Measurements from ENCODE around the gene TFR2.
"Not testable (repeated sequence)": the region's sequence is repeated elsewhere in the genome, so short reads cannot be mapped to it uniquely, and the experiment has no call there.

The TFR2 gene

DNA sequence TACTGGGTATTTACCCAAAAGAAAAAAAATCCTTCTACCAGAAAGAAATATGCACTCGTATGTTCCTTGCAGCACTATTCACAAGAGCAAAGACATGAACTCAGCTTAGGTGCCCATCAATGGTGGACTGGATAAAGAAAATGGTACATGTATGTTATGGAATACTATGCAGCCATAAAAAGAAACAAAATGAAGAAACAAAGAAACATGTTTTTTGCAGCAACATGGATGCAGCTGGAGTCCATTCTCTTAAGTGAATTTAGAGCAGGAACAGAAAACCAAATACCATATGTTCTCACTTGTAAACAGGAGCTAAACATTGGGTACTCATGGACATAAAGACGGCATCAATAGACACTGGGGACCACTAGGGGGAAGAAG, 26.7 kb upstream of the TFR2 start:
- no peak for DNase-seq (ENCODE audit: insufficient read length)
- TF ChIP-seq POLR2AphosphoS5 (IDR thresholded peaks at IDR 0.05; ENCODE audit: low read depth, low read length) (no peak), POLR2A (IDR thresholded peaks at IDR 0.05; ENCODE audit: low read depth, low read length) (no peak), TAF1 (IDR thresholded peaks at IDR 0.05; ENCODE audit: borderline replicate concordance, low read depth, low read length) (no peak)
- no peak for FAIRE-seq

DNA sequence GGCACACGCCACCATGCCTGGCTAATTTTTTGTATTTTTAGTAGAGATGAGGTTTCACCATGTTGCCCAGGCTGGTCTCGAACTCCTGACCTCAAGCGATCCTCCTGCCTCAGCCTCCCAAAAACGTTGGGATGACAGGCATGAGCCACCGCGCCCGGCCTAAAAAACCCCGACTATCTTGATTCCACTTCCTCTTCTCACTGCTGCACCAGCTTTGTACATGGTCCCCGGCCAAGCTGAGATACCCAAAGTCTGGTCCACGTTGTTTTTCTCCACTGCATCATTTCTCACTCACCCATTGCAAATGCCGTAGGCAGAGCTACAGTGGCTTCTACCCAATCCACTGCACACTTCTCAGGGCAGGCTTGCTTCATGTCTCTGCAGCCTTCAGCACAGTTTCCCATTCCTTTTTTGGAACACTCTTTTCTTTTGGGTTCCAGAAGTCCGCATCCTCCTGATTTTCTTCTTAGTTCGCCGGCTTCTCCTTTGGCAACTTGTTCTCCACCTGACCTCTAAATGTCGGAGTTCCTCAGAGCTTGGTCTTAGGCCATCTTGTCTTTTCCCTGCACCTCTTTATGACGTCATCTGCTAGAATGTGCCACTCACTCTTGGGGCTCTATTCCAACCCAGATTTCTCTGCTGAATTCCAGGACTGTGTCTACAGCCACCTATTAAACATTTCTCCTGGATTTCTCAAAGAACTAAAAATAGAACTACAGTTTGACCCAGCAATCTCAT, 26.1 kb upstream of the TFR2 start:
- DNase-seq (ENCODE audit: insufficient read length) (no peak), FAIRE-seq (no peak)
- no peak for TF ChIP-seq POLR2A (IDR thresholded peaks at IDR 0.05; ENCODE audit: low read depth, low read length)
- TF ChIP-seq POLR2AphosphoS5 (IDR thresholded peaks at IDR 0.05; ENCODE audit: low read depth, low read length): no peak

DNA sequence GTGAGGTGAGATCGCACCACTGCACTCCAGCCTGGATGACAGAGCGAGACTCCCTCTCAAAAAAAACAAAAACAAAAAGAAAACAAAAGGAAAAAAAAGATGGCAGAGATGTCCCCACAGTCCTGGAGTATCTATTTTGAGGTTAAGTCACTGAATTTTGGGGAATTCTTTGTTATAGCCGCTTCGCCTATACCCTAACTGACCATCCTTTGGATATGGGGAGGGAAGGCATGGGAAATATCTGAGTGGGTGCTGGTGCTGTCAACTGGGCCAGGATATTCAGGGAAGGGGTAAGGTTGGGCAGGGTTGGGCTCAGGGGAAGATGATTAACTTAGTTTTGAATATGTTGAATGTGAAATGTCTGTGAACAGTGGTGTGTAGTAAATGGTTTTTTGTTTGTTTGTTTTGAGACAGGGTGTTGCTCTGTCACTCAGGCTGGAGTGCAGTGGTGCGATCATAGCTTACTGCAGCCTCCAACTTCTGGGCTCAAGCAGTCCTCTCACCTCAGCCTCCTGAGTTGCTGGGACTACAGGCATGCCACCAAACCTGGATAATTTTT, 23.9 kb upstream of the TFR2 start:
- TF ChIP-seq POLR2A (IDR thresholded peaks at IDR 0.05; ENCODE audit: low read depth, low read length): no peak
- no peak for TF ChIP-seq TAF1 (IDR thresholded peaks at IDR 0.05; ENCODE audit: borderline replicate concordance, low read depth, low read length)
- no peak for TF ChIP-seq POLR2AphosphoS5 (IDR thresholded peaks at IDR 0.05; ENCODE audit: low read depth, low read length)
- FAIRE-seq: no peak
- DNase-seq (ENCODE audit: insufficient read length): no peak

DNA sequence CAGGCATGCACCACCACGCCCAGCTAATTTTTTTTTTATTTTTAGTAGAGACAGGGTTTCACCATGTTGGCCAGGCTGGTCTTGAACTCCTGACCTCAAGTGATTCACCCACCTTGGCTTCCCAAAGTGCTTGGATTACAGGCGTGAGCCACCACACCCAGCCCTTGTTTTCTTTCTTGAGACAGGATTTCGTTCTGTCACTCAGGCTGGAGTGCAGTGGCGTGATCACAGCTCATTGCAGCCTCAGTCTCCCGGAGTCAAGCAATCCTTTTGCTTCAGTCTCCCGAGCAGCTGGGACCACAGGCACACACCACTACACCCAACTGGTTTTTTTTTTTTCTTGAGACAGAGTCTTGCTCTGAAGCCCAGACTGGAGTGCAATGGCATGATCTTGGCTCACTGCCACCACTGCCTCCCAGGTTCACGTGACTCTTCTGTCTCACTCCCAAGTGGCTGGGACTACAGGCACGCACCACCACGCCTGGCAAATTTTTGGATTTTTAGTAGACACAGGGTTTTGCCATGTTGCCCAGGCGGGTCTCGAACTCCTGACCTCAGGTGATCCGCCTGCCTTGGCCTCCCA, 20.9 kb upstream of the TFR2 start:
- FAIRE-seq: not testable (repeated sequence)

DNA sequence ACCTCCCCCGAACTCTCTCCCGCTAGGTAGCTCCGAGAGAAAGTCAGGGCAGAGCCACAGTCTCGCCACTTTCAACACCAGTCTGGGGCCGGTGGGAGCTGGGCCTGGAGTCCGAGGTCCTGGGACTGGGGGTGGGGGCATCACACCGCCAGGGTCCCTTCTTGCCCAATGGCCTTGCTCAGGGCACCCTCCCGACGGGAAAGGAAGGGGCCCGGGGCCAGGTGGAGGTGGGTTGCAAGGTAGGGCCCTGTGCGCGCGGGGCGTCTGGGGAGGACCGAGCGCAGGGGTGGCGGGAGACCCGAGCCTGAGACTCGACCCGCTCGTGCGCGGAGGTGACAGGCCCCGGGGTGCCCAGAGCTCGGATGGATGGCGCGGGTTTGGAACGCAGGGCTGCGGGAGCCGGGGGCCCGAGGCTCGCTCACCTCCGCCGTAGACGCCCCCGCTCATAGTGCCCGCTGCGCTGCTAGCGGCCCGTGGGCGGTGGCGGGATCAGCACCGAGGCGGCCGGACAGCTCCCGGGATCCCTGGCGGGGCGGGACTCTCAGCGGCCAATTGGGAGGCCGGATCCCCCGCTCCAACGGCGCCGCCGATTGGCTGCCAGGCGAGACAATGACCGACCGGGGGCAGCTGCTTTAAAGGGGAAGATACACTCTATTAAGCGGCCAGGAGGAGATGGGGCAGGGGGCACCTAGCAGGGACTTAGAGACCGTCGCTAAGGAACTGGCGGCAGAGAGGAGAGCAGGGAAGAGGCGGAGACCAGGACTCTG, 14.7 kb upstream of the TFR2 start, which contains the start of gene ACTL6B:
Gene ACTL6B, minus strand, starts transcription at position 541 of the 767 bp plus-strand sequence. Its CDS starts 94 bp downstream, at position 447.
- DNase-seq (ENCODE audit: insufficient read length): no peak
- FAIRE-seq: no peak
- TF ChIP-seq POLR2AphosphoS5 (IDR thresholded peaks at IDR 0.05; ENCODE audit: low read depth, low read length) (no peak), TAF1 (IDR thresholded peaks at IDR 0.05; ENCODE audit: borderline replicate concordance, low read depth, low read length) (no peak), POLR2A (IDR thresholded peaks at IDR 0.05; ENCODE audit: low read depth, low read length) (no peak)

More for the DNA sequence above, 20.9 kb upstream of the TFR2 start:
- DNase-seq (ENCODE audit: insufficient read length): not testable (repeated sequence)

DNA sequence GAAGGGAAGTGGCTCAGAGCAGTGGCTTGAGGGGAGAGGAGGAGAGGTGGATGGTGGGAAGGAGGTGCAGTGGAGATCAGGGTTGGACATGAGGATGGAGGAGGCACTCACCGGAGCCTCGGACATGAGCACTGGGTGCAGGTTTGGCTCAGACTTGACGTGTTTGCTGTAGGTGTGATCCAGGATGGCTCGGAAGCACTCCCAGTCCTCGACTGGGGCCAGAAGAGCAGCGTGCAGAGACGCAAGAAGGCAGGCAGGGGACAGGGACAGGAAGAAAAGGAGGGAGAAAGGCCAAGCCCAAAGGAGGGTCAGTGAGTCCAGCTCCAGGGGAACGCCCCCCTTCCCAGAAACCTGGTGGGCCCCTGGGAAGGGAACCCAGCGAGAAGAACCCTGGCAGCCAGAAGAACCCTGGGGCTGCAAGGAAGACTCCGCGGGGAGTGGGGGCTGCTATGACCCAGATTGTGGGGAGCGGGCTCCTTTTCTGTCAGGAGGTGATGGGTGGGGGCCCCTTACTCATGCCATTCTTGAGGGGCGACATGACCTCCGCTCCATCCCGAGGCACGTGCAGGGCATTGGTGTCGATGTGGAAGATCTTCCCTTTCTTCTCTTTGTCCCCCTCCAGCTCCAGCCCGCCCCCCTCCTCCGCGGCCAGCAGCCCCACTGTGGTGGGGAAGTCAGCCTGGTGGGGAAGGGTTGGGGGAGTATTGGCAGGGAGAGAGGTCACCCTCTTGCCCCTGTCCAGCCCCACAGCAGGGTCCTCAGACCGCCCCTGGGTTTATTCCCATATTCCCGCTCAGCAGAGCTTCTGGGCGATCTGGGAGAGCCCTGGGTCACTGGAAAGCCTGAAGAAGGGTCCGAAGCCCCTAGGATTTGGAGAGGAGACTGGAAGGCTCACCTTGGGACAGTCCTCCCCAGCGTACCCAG, 13.8 kb upstream of the TFR2 start:
- no peak for DNase-seq (ENCODE audit: insufficient read length)

DNA sequence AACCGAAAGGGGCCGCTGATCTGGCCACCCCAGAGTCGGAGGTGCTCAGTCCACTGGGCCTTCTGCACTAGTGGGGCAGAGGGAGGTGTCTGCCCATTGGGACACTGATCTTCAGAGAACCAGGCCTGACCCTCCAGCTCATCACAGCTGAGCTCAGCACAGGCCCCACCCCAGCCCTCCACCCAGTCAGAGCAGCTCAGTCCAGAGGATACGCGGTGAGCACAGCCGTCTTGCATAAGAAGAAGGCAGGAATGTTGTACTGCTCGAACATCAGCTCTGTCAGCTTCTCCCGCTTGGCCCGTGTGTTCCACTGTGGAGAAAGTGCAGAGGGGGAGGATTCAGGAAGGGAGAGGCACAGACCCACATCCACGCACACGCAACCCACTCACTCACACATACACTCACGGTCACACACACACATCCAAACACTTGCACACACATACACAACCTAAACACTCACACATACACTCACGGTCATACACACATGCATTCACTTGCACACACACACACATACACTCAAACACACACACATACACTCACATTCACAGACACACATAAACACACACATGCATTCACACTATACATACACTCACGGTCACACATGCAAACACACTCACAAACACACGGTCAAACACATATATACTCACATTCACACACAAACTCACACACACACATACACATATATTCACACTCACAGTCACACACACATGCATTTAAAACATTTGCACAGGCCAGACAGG, 8.6 kb upstream of the TFR2 start:
- TF ChIP-seq POLR2AphosphoS5 (IDR thresholded peaks at IDR 0.05; ENCODE audit: low read depth, low read length) (no peak), TAF1 (IDR thresholded peaks at IDR 0.05; ENCODE audit: borderline replicate concordance, low read depth, low read length) (no peak), POLR2A (IDR thresholded peaks at IDR 0.05; ENCODE audit: low read depth, low read length) (no peak)
- no peak for DNase-seq (ENCODE audit: insufficient read length)
- no peak for FAIRE-seq

More for the DNA sequence above, 13.8 kb upstream of the TFR2 start:
- TF ChIP-seq POLR2AphosphoS5 (IDR thresholded peaks at IDR 0.05; ENCODE audit: low read depth, low read length): no peak
- no peak for TF ChIP-seq POLR2A (IDR thresholded peaks at IDR 0.05; ENCODE audit: low read depth, low read length)
- no peak for TF ChIP-seq TAF1 (IDR thresholded peaks at IDR 0.05; ENCODE audit: borderline replicate concordance, low read depth, low read length)
- FAIRE-seq: no peak

DNA sequence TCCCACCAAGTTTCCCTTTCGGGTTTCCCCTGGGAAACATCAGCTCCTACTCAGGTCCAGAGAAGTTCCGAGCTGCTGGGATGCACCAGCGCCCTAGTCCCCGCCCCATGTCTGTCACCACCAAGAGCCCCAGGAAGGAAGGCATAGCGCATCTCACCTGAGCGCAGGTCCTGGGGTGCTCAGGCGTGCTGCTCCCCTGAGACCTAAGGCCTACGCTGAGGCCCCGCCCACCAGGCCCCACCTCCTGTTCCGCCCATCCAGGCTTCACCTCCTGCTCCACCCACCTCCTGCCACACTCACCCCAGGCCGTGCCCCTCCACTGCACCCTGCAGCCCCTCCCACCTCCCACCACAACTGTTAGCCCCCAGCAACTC, 1.2 kb upstream of the TFR2 start:
- peak; percentile 73 for FAIRE-seq
- DNase-seq (ENCODE audit: insufficient read length): peak; percentile 86
- no peak for TF ChIP-seq TAF1 (IDR thresholded peaks at IDR 0.05; ENCODE audit: borderline replicate concordance, low read depth, low read length)
- no peak for TF ChIP-seq POLR2AphosphoS5 (IDR thresholded peaks at IDR 0.05; ENCODE audit: low read depth, low read length)
- TF ChIP-seq POLR2A (IDR thresholded peaks at IDR 0.05; ENCODE audit: low read depth, low read length): no peak

DNA sequence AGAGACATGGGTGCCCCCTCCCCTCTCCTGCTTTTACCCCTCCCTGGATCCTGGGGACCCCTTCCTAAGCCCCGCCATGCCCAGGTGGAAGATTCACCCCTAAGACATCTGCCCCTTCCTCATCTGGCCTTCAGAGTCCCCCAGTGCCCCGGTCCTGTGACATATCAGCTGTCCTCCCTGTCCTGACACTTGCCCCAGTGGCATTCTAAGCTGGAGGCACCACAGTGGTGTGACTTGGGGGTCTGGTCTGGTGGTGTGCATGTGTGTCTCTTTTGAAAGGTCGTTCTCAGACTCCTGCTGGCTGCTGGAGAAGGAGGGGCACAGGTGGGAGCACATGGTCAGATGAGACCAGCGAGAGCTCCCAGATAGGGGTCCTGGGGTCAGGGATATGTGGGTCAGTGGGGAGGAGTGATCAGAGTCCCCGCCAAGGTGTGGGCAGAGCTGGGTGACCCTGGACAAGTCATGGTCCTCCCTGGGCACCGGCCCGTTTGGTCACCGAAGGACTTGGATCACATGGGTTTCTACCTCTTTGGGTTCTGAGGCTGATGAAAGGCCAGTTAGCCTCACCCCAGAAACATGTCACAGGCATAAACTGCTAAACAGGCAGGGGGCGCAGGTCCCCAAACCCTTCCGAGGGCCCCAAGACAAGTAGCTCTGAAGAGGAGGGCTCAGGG, 645 bp upstream of the TFR2 start:
- TF ChIP-seq POLR2A (IDR thresholded peaks at IDR 0.05; ENCODE audit: low read depth, low read length) (no peak), POLR2AphosphoS5 (IDR thresholded peaks at IDR 0.05; ENCODE audit: low read depth, low read length) (no peak), TAF1 (IDR thresholded peaks at IDR 0.05; ENCODE audit: borderline replicate concordance, low read depth, low read length) (no peak)
- DNase-seq (ENCODE audit: insufficient read length) (no peak), FAIRE-seq (no peak)
